Cardiac muscle cell (in vitro differentiated cells and primary cell): Measurements from ENCODE around the gene RNF168. TPM values are rescaled to one million over a fixed set of nuclear protein-coding genes. Genes with fewer than 3 reads are reported as not detected.
A peak's percentile ranks its signal among the peaks of the same experiment; 100 is the strongest.
"Not testable (repeated sequence)": the region's sequence is repeated elsewhere in the genome, so short reads cannot be mapped to it uniquely, and the experiment has no call there.

Experiments used
- DNase-seq, 2 donors: peaks; one replicate each; pipeline versions ENCODE4 v3.0.0 to v3.0.0-alpha.2; 2010 to 2017; ENCODE audit warnings: low read depth in 1 of 2, low spot score in 1 of 2
- H3K27ac ChIP-seq: fragments of 200-600 bp; sonication (generic); 2 replicates; pipeline ENCODE4 v1.5.1; 2016
- H3K27me3 ChIP-seq: fragments of 200-600 bp; sonication (generic); 2 replicates; pipeline ENCODE4 v1.6.0; 2016; ENCODE audit warnings: control low read depth
- H3K36me3 ChIP-seq: fragments of 200-600 bp; sonication (generic); 2 replicates; pipeline ENCODE4 v1.5.1; 2016; ENCODE audit warnings: control low read depth
- H3K4me1 ChIP-seq: fragments of 200-600 bp; sonication (generic); 2 replicates; pipeline ENCODE4 v1.8.1; 2017; ENCODE audit warnings: low read depth, mild to moderate bottlenecking, mixed run types
- H3K4me3 ChIP-seq: fragments of 200-600 bp; sonication (generic); 2 replicates; pipeline ENCODE4 v1.5.1; 2016; ENCODE audit warnings: mild to moderate bottlenecking
- H3K9me3 ChIP-seq: fragments of 200-600 bp; sonication (generic); 2 replicates; pipeline ENCODE4 v1.5.1; 2017; ENCODE audit warnings: low read depth, mild to moderate bottlenecking, control low read depth
- polyA plus RNA-seq: library from polyadenylated mRNA; unstranded; fragments of >200 nt; fragmentation: Nextera tagmentation; extraction: Ambion mirVana; gene quantifications from 2 replicates; pipeline ENCODE4 v1.2.1, GENCODE V29; 2016
- total RNA-seq: library from RNA; depleted of rRNA; stranded (reverse); fragments of >200 nt; gene quantifications from 2 replicates; pipeline ENCODE4 v1.2.3, GENCODE V29; 2016
- TF ChIP-seq, protein P1 (sequence below): IDR thresholded peaks from 2 replicates; pipeline ENCODE4 v1.5.1; 2012; ENCODE audit warnings: low read depth, mild to moderate bottlenecking, low read length

Gene RNF168, protein sequence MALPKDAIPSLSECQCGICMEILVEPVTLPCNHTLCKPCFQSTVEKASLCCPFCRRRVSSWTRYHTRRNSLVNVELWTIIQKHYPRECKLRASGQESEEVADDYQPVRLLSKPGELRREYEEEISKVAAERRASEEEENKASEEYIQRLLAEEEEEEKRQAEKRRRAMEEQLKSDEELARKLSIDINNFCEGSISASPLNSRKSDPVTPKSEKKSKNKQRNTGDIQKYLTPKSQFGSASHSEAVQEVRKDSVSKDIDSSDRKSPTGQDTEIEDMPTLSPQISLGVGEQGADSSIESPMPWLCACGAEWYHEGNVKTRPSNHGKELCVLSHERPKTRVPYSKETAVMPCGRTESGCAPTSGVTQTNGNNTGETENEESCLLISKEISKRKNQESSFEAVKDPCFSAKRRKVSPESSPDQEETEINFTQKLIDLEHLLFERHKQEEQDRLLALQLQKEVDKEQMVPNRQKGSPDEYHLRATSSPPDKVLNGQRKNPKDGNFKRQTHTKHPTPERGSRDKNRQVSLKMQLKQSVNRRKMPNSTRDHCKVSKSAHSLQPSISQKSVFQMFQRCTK
- total RNA-seq (14.7 and 19.0 TPM in 2 replicates), polyA plus RNA-seq (9.9 and 11.1 TPM in 2 replicates)

DNA sequence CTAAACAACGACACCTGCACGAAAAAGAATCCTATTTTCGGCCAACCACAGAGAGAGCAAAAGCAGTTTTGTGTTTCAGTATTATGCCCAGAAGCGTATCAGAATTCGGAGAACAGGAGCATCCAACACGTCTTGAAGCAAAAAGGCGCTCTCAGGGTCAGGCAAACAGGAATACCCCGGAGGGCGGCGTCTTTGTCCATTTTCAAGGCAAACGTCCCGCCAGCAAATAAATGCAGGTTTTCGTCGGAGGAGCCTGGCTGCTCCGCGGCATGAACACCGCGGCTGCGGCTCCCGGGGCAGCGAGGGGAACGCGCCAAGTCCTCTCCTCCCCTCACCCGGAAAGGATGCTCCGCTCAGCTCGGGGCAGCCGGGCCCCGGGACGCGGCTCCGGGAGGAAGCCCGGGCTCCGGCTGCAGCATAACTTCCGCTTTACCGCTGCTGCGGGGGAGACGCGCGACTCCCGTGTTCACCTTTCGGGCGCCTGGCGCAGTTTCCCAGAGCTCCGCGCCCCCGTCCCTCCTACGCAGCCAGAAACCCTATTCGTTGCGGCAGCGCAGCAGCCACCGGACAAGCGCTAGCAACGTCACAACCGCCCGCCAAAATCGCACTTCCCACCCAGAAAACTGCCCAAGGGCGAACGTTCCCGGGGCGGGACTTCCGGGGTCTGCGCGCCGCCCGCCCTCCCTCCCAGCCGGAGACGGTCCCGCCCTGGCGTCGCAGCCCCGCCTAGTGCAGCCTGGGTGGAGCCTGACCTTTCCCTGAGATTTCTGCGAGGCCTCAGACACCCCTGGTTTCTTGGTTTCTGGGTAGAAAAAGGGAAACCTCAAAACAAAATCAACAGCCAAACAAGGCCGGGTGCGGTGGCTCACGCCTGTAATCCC, at the start of gene RNF168:
TSS of gene RNF168 (minus strand) at position 573 of the 881 bp plus-strand sequence. CDS start 595 bp downstream, outside the sequence.
- no peaks in the 10 kb centered on the region for H3K36me3 ChIP-seq
- no peaks in the 10 kb centered on the region for H3K27me3 ChIP-seq
- H3K4me3 ChIP-seq: peak within 1 kb of the TSS; percentile 66
- peak within 1 kb of the TSS; percentile 82 for H3K27ac ChIP-seq
- peak; percentile 96 to 98 for DNase-seq
- peaks cover 3% of the 10 kb centered on the region for H3K4me1 ChIP-seq
- TF ChIP-seq, protein P1, sequence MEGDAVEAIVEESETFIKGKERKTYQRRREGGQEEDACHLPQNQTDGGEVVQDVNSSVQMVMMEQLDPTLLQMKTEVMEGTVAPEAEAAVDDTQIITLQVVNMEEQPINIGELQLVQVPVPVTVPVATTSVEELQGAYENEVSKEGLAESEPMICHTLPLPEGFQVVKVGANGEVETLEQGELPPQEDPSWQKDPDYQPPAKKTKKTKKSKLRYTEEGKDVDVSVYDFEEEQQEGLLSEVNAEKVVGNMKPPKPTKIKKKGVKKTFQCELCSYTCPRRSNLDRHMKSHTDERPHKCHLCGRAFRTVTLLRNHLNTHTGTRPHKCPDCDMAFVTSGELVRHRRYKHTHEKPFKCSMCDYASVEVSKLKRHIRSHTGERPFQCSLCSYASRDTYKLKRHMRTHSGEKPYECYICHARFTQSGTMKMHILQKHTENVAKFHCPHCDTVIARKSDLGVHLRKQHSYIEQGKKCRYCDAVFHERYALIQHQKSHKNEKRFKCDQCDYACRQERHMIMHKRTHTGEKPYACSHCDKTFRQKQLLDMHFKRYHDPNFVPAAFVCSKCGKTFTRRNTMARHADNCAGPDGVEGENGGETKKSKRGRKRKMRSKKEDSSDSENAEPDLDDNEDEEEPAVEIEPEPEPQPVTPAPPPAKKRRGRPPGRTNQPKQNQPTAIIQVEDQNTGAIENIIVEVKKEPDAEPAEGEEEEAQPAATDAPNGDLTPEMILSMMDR: no peak
- no peaks in the 10 kb centered on the region for H3K9me3 ChIP-seq

DNA sequence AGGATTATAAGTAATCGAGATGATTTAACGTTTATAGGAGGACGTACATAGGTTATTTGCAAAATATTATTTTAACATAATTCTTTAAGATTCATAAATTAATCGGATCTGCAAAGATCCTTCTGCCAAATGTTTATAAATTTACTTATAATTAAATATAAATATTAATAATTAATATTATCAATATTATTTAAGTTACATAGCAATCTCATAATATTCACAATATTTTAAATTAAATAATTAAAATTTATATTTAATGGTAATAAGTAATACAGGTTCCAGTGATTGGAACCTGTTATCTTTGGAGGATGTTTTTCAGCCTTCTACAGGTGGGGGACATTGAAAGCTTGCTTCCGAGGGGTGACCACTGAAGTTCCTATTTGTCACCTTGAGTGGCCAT, 48.7 kb upstream of the RNF168 start:
- no peak for DNase-seq
- Histone ChIP-seq H3K4me1 (no peaks in the 10 kb centered on the region), H3K9me3 (no peaks in the 10 kb centered on the region), H3K4me3 (no peak overlapping the region), H3K27me3 (no peaks in the 10 kb centered on the region), H3K27ac (no peak overlapping the region), H3K36me3 (no peaks in the 10 kb centered on the region)
- TF ChIP-seq, protein P1: no peak

DNA sequence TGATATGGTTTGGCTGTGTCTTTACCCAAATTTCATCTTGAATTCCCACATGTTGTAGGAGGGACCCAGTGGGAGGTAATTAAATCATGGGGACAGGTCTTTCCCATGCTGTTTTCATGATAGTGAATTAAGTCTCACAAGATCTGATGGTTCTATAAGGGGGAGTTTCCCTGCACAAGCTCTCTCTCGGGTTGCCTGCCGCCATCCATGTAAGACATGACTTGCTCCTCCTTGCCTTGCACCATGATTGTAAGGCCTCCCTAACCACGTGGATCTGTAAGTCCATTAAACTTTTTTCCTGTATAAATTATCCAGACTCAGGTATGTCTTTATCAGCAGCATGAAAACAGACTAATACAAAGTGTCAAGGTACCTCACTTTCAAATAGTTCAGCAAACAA, 46.6 kb upstream of the RNF168 start:
- not testable (repeated sequence) for DNase-seq, H3K36me3 ChIP-seq, H3K27me3 ChIP-seq, H3K4me1 ChIP-seq, H3K27ac ChIP-seq, H3K9me3 ChIP-seq, H3K4me3 ChIP-seq

DNA sequence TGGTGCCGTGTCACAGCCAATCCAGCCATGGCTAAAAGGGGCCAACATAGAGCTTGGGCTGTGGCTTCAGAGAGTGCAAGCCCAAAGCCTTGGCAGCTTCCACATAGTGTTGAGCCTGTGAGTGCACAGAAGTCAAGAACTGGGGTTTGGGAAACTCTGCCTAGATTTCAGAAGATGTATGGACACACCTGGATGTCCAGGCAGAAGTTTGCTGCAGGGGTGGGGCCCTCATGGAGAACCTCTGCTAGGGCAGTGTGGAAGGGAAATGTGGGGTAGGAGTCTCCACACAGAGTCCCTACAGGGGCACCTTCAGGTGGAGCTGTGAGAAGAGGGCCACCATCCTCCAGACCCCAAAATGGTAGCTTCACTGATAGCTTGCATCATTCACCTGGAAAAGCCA, 45.7 kb upstream of the RNF168 start:
- H3K4me1 ChIP-seq, H3K4me3 ChIP-seq, H3K27ac ChIP-seq, DNase-seq, H3K27me3 ChIP-seq, H3K9me3 ChIP-seq, H3K36me3 ChIP-seq: not testable (repeated sequence)

DNA sequence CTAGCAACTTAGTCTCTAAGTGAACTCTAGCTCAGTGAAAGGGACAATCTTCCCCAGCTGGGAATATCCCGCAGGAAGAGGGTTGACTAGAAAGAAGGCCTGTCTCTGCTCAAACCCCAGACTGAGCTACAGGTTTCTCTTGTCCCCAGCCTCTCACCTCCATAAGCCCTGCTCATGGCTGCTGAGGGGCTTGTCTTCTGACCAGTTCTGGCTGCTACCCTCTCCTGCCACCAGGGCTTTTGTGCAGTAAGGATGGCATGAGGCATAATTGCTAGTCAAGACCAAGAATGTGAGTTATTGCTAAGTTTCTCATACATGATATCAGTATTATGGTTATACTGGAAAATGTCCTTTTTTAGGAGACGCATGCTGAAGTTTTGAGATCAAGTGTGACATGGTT, 43.5 kb upstream of the RNF168 start:
- Histone ChIP-seq H3K9me3 (no peaks in the 10 kb centered on the region), H3K27ac (no peak overlapping the region), H3K36me3 (no peaks in the 10 kb centered on the region), H3K4me1 (no peaks in the 10 kb centered on the region), H3K4me3 (no peak overlapping the region), H3K27me3 (no peaks in the 10 kb centered on the region)
- DNase-seq: no peak
- TF ChIP-seq, protein P1: no peak

DNA sequence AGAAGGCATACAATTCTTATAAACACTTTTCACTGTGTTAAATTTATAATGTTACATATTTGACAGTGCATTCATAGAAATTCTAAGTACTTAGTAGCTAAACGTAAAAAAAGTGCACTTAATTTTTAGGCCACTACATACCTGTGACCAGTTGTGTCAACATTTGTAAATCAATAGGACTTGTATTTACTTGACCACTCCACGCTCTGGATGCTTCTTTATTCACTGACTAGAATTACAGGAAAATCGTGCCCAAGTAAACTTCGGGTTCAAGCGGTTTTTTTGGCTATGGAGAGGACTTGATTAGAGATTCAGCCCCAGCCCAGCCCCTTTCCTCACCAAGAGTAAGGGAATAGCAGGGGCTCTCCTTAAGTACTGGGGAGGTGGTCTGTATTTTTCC, 43.0 kb upstream of the RNF168 start:
- DNase-seq: no peak
- Histone ChIP-seq H3K27ac (no peak overlapping the region), H3K27me3 (no peaks in the 10 kb centered on the region), H3K4me3 (no peak overlapping the region), H3K9me3 (no peaks in the 10 kb centered on the region), H3K4me1 (no peaks in the 10 kb centered on the region), H3K36me3 (no peaks in the 10 kb centered on the region)
- TF ChIP-seq, protein P1: no peak
